Measurements from ENCODE around the gene TP53BP2. TPM values are rescaled to one million over a fixed set of nuclear protein-coding genes. Genes with fewer than 3 reads are reported as not detected.

The TP53BP2 gene
- total RNA-seq, 2 donors from 2014 or later = 63.1 to 88.9 TPM

- no peak for ATAC-seq (ENCODE audit: insufficient number of reproducible peaks, low FRiP score, low read depth)
- no peaks in the 10 kb centered on the region for H3K9me3 ChIP-seq
- no peak overlapping the region for H3K27ac ChIP-seq
These were observed 40.8 kb upstream of the TP53BP2 start for GRCh38 chr1:223886516-223886921.

GRCh38 chr1:223885614-223886013 is 39.9 kb upstream of the TP53BP2 start:
- H3K36me3 ChIP-seq = no peaks in the 10 kb centered on the region
- no peak overlapping the region for H3K27ac ChIP-seq
- H3K9me3 ChIP-seq = no peaks in the 10 kb centered on the region
- no peak for TF ChIP-seq CTCF (IDR thresholded peaks at IDR 0.05)
- no peak overlapping the region for H3K4me3 ChIP-seq
- no peak for DNase-seq (ENCODE audit: low spot score)
- no peak for ATAC-seq (ENCODE audit: insufficient number of reproducible peaks, low FRiP score, low read depth)
- peaks cover 3 to 10% of the 10 kb centered on the region in 2 donors for H3K4me1 ChIP-seq (ENCODE audit: control insufficient read depth in 1 of 2, low read depth in 2 of 2)
- no peaks in the 10 kb centered on the region for H3K27me3 ChIP-seq (replicated peaks; ENCODE audit: insufficient read depth)

More at GRCh38 chr1:223886516-223886921, 40.8 kb upstream of the TP53BP2 start:
- no peak for DNase-seq (ENCODE audit: low spot score)
- no peak for TF ChIP-seq CTCF (IDR thresholded peaks at IDR 0.05)
- no peaks in the 10 kb centered on the region for H3K27me3 ChIP-seq (replicated peaks; ENCODE audit: insufficient read depth)
- no peak overlapping the region for H3K4me3 ChIP-seq
- H3K4me1 ChIP-seq (ENCODE audit: control insufficient read depth in 1 of 2, low read depth in 2 of 2) = peaks cover 3 to 10% of the 10 kb centered on the region in 2 donors
- no peaks in the 10 kb centered on the region for H3K36me3 ChIP-seq

- H3K27ac ChIP-seq = no peak overlapping the region
- no peaks in the 10 kb centered on the region for H3K4me1 ChIP-seq (ENCODE audit: control insufficient read depth in 1 of 2, low read depth in 2 of 2)
- H3K9me3 ChIP-seq = no peaks in the 10 kb centered on the region
- no peak overlapping the region for H3K4me3 ChIP-seq
- no peaks in the 10 kb centered on the region for H3K36me3 ChIP-seq
- no peaks in the 10 kb centered on the region for H3K27me3 ChIP-seq (replicated peaks; ENCODE audit: insufficient read depth)
- no peak for ATAC-seq (ENCODE audit: insufficient number of reproducible peaks, low FRiP score, low read depth)
- DNase-seq (ENCODE audit: low spot score) = no peak
- TF ChIP-seq CTCF (IDR thresholded peaks at IDR 0.05) = no peak
These were observed 33.0 kb upstream of the TP53BP2 start for GRCh38 chr1:223878598-223879325.

GRCh38 chr1:223877804-223878203 is 32.1 kb upstream of the TP53BP2 start:
- H3K27ac ChIP-seq = no peak overlapping the region
- H3K4me3 ChIP-seq = no peak overlapping the region
- no peak for TF ChIP-seq CTCF (IDR thresholded peaks at IDR 0.05)
- no peaks in the 10 kb centered on the region for H3K9me3 ChIP-seq
- H3K36me3 ChIP-seq = no peaks in the 10 kb centered on the region
- DNase-seq (ENCODE audit: low spot score) = no peak
- H3K27me3 ChIP-seq (replicated peaks; ENCODE audit: insufficient read depth) = no peaks in the 10 kb centered on the region
- ATAC-seq (ENCODE audit: insufficient number of reproducible peaks, low FRiP score, low read depth) = no peak
- H3K4me1 ChIP-seq (ENCODE audit: control insufficient read depth in 1 of 2, low read depth in 2 of 2) = no peaks in the 10 kb centered on the region

- no peak for DNase-seq (ENCODE audit: low spot score)
- H3K4me1 ChIP-seq (ENCODE audit: control insufficient read depth in 1 of 2, low read depth in 2 of 2) = no peaks in the 10 kb centered on the region
- no peak overlapping the region for H3K4me3 ChIP-seq
- ATAC-seq (ENCODE audit: insufficient number of reproducible peaks, low FRiP score, low read depth) = no peak
- no peaks in the 10 kb centered on the region for H3K27me3 ChIP-seq (replicated peaks; ENCODE audit: insufficient read depth)
- H3K9me3 ChIP-seq = no peaks in the 10 kb centered on the region
- no peak for TF ChIP-seq CTCF (IDR thresholded peaks at IDR 0.05)
- no peaks in the 10 kb centered on the region for H3K36me3 ChIP-seq
- no peak overlapping the region for H3K27ac ChIP-seq
These were observed 30.8 kb upstream of the TP53BP2 start for GRCh38 chr1:223876590-223876989.

Data from thoracic aorta (tissue), 2 donors.